ENCODE results near the gene TPSB2.
"Not testable (repeated sequence)": the region's sequence is repeated elsewhere in the genome, so short reads cannot be mapped to it uniquely, and the experiment has no call there.

TPSB2 gene

GRCh38 chr16:1230084-1230470, at the start of gene TPSB2:
Gene TPSB2 (minus strand): TSS chr16:1230184. CDS start chr16:1229951, 233 bp downstream.
- H3K27me3 Mint-ChIP-seq; H3K27ac Mint-ChIP-seq; intact Hi-C loops (cut with micrococcal nuclease); H3K4me1 Mint-ChIP-seq (ENCODE audit: low read depth); H3K4me3 Mint-ChIP-seq; H3K9me3 Mint-ChIP-seq; H3K36me3 Mint-ChIP-seq (ENCODE audit: low read depth): not testable (repeated sequence)

- peaks cover 43% of the 10 kb centered on the region for H3K27me3 Mint-ChIP-seq
- peaks cover 17% of the 10 kb centered on the region for H3K4me1 Mint-ChIP-seq (ENCODE audit: low read depth)
- no peak overlapping the region for H3K4me3 Mint-ChIP-seq
- H3K27ac Mint-ChIP-seq = no peak overlapping the region
- intact Hi-C loops (cut with micrococcal nuclease) = no loop called here
- H3K9me3 Mint-ChIP-seq = no peaks in the 10 kb centered on the region
- H3K36me3 Mint-ChIP-seq (ENCODE audit: low read depth) = no peaks in the 10 kb centered on the region
Observed at GRCh38 chr16:1279081-1279944, 49.3 kb upstream of the TPSB2 start.

DNA sequence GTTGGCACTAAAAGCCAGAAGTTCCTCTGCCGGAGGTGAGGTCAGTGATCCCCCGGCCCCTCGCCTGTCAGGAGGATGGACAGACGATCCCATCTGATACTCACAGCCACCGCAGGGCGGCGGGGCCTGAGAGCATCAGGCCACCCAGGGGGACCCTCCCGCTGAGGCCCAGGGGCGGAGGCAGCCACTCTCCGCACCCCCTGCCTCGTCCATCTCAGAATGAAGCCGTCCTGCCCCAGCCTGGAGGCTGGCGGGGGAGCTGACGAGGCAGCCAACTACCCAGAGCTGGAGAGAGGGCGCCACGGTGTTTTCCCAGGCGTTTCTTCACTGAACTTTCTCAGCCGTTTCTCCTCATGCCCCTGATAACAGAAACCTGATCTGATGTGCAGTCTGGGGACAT, 48.5 kb upstream of the TPSB2 start:
- Mint-ChIP-seq H3K27me3 (peaks cover 40% of the 10 kb centered on the region), H3K4me3 (no peak overlapping the region), H3K27ac (no peak overlapping the region), H3K4me1 (ENCODE audit: low read depth) (peaks cover 13% of the 10 kb centered on the region), H3K9me3 (no peaks in the 10 kb centered on the region), H3K36me3 (ENCODE audit: low read depth) (no peaks in the 10 kb centered on the region)
- intact Hi-C loops (cut with micrococcal nuclease) = no loop called here

GRCh38 chr16:1277617-1278282, 47.8 kb upstream of the TPSB2 start:
- peaks cover 7% of the 10 kb centered on the region for H3K4me1 Mint-ChIP-seq (ENCODE audit: low read depth)
- H3K4me3 Mint-ChIP-seq = no peak overlapping the region
- no peaks in the 10 kb centered on the region for H3K36me3 Mint-ChIP-seq (ENCODE audit: low read depth)
- H3K27me3 Mint-ChIP-seq = peaks cover 42% of the 10 kb centered on the region
- no peak overlapping the region for H3K27ac Mint-ChIP-seq
- intact Hi-C loops (cut with micrococcal nuclease) = no loop called here
- no peaks in the 10 kb centered on the region for H3K9me3 Mint-ChIP-seq

DNA sequence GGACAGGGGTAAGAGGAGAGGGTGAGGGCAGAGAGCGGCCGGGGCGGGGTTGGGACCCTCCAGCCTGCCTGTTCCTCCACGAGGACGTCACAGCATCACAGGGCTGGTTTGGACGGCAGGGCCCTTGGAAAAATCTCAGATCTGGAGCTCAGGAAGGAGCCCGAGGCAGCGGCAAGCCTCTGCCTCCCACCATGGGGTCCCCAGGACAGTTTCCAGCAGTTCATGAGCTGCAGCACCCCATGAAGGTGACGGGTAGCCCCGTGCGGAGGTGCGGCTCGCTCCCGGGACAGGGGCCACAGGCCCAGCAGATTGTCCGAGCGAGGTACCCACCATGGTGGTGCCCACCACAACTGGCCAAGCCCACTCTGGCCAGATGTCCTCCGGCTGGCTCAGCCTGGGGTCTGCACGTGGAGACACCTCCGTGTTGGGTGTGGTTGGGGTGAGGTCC, 47.2 kb upstream of the TPSB2 start:
- H3K4me3 Mint-ChIP-seq = no peak overlapping the region
- H3K4me1 Mint-ChIP-seq (ENCODE audit: low read depth) = peaks cover under 1% of the 10 kb centered on the region
- H3K27ac Mint-ChIP-seq = no peak overlapping the region
- H3K36me3 Mint-ChIP-seq (ENCODE audit: low read depth) = no peaks in the 10 kb centered on the region
- no peaks in the 10 kb centered on the region for H3K9me3 Mint-ChIP-seq
- intact Hi-C loops (cut with micrococcal nuclease) = no loop called here
- peaks cover 44% of the 10 kb centered on the region for H3K27me3 Mint-ChIP-seq

DNA sequence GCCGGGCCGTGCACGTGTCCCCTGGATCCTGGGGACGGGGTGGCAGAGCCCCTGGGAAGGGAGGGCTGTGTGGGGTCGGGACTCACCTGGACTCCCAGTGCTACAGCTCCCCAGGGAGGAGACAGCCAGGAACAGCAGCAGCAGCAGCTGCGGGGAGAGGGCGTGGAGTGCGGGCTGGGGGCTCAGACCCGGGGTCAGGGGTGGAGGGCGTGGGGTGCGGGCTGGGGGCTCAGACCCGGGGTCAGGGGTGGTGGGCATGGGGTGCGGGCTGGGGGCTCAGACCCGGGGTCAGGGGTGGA, 46.5 kb upstream of the TPSB2 start:
- no peaks in the 10 kb centered on the region for H3K9me3 Mint-ChIP-seq
- H3K27me3 Mint-ChIP-seq = peaks cover 45% of the 10 kb centered on the region
- no peaks in the 10 kb centered on the region for H3K36me3 Mint-ChIP-seq (ENCODE audit: low read depth)
- H3K4me3 Mint-ChIP-seq = no peak overlapping the region
- peaks cover 2% of the 10 kb centered on the region for H3K4me1 Mint-ChIP-seq (ENCODE audit: low read depth)
- intact Hi-C loops (cut with micrococcal nuclease) = no loop called here
- no peak overlapping the region for H3K27ac Mint-ChIP-seq

GRCh38 chr16:1275791-1276579, 46.0 kb upstream of the TPSB2 start:
- no peaks in the 10 kb centered on the region for H3K9me3 Mint-ChIP-seq
- intact Hi-C loops (cut with micrococcal nuclease) = no loop called here
- H3K4me1 Mint-ChIP-seq (ENCODE audit: low read depth) = peaks cover 5% of the 10 kb centered on the region
- H3K27me3 Mint-ChIP-seq = peaks cover 46% of the 10 kb centered on the region
- H3K4me3 Mint-ChIP-seq = no peak overlapping the region
- no peaks in the 10 kb centered on the region for H3K36me3 Mint-ChIP-seq (ENCODE audit: low read depth)
- H3K27ac Mint-ChIP-seq = no peak overlapping the region

- intact Hi-C loops (cut with micrococcal nuclease) = no loop called here
Observed at GRCh38 chr16:1274767-1275166, 44.8 kb upstream of the TPSB2 start.

DNA sequence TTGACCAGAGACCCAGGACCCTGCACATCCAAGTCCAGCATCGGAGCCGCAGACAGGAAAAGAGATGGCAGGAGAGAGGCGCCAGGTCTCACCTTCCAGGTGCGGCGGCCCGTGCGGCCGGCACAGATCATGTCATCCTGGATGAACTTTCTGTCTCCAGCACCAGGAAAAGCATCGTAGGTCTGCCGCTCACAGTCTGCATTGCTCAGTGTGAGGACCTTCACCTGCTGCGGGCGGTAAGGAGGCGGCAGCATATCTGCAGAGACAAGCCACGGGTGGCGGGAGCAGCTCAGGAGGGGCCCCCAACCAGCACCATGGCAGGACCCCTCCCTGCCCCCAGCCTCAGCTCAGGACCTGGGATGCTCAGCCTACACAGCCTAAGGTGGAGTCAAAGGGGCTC, 43.8 kb upstream of the TPSB2 start:
- Mint-ChIP-seq H3K27me3 (peaks cover 41% of the 10 kb centered on the region), H3K4me3 (no peak overlapping the region), H3K4me1 (ENCODE audit: low read depth) (peaks cover 5% of the 10 kb centered on the region), H3K9me3 (no peaks in the 10 kb centered on the region), H3K36me3 (ENCODE audit: low read depth) (no peaks in the 10 kb centered on the region), H3K27ac (no peak overlapping the region)
- intact Hi-C loops (cut with micrococcal nuclease) = no loop called here

More at GRCh38 chr16:1274767-1275166, 44.8 kb upstream of the TPSB2 start:
- Mint-ChIP-seq H3K4me1 (ENCODE audit: low read depth) (peaks cover 5% of the 10 kb centered on the region), H3K27ac (no peak overlapping the region), H3K36me3 (ENCODE audit: low read depth) (no peaks in the 10 kb centered on the region), H3K9me3 (no peaks in the 10 kb centered on the region), H3K4me3 (no peak overlapping the region), H3K27me3 (peaks cover 47% of the 10 kb centered on the region)

GRCh38 chr16:1272453-1273198, 42.6 kb upstream of the TPSB2 start:
- no peak overlapping the region for H3K4me3 Mint-ChIP-seq

GRCh38 chr16:1271724-1272413, 41.9 kb upstream of the TPSB2 start:
- H3K4me1 Mint-ChIP-seq (ENCODE audit: low read depth); H3K4me3 Mint-ChIP-seq; intact Hi-C loops (cut with micrococcal nuclease); H3K27ac Mint-ChIP-seq; H3K36me3 Mint-ChIP-seq (ENCODE audit: low read depth); H3K9me3 Mint-ChIP-seq: not testable (repeated sequence)
- H3K27me3 Mint-ChIP-seq = peaks cover 23% of the 10 kb centered on the region

More at GRCh38 chr16:1272453-1273198, 42.6 kb upstream of the TPSB2 start:
- H3K27me3 Mint-ChIP-seq = peaks cover 29% of the 10 kb centered on the region
- H3K4me1 Mint-ChIP-seq (ENCODE audit: low read depth) = peaks cover 5% of the 10 kb centered on the region
- intact Hi-C loops (cut with micrococcal nuclease) = no loop called here
- no peaks in the 10 kb centered on the region for H3K36me3 Mint-ChIP-seq (ENCODE audit: low read depth)
- H3K27ac Mint-ChIP-seq = no peak overlapping the region
- no peaks in the 10 kb centered on the region for H3K9me3 Mint-ChIP-seq

- Mint-ChIP-seq H3K9me3 (no peaks in the 10 kb centered on the region), H3K27ac (no peak overlapping the region), H3K36me3 (ENCODE audit: low read depth) (no peaks in the 10 kb centered on the region), H3K4me1 (ENCODE audit: low read depth) (peaks cover 5% of the 10 kb centered on the region), H3K27me3 (peaks cover 25% of the 10 kb centered on the region), H3K4me3 (no peak overlapping the region)
- intact Hi-C loops (cut with micrococcal nuclease) = no loop called here
Observed at GRCh38 chr16:1271380-1271723, 41.4 kb upstream of the TPSB2 start.

- H3K4me3 Mint-ChIP-seq; intact Hi-C loops (cut with micrococcal nuclease): not testable (repeated sequence)
- H3K27me3 Mint-ChIP-seq = peaks cover 17% of the 10 kb centered on the region
Observed at GRCh38 chr16:1269418-1269817, 39.4 kb upstream of the TPSB2 start.

More at GRCh38 chr16:1269418-1269817, 39.4 kb upstream of the TPSB2 start:
- H3K27ac Mint-ChIP-seq; H3K36me3 Mint-ChIP-seq (ENCODE audit: low read depth); H3K9me3 Mint-ChIP-seq; H3K4me1 Mint-ChIP-seq (ENCODE audit: low read depth): not testable (repeated sequence)

All from dendritic cell treated with granulocyte-macrophage colony-stimulating factor and Interleukin-4, amounts not matched to agents 40 ng/mL and 50 ng/mL, for 4 days (primary cell).